Left ventricle myocardium inferior (tissue), 1 donor: Measurements from ENCODE around the gene PLPP1. TPM values are rescaled to one million over a fixed set of nuclear protein-coding genes. Genes with fewer than 3 reads are reported as not detected.

Source experiments
- DNase-seq: peaks from one replicate; pipeline ENCODE4 v3.0.0-alpha.2; 2020
- H3K27ac ChIP-seq: fragments of 200-600 bp; replicated peaks from 2 replicates; pipeline ENCODE4 v1.8.0; 2021
- H3K27me3 ChIP-seq: fragments of 200-600 bp; 2 replicates; pipeline ENCODE4 v1.8.0; 2021; ENCODE audit warnings: low read depth
- H3K36me3 ChIP-seq: fragments of 200-600 bp; 2 replicates; pipeline ENCODE4 v1.8.0; 2021
- H3K4me1 ChIP-seq: fragments of 200-600 bp; 2 replicates; pipeline ENCODE4 v1.8.0; 2021
- H3K4me3 ChIP-seq: fragments of 200-600 bp; 2 replicates; pipeline ENCODE4 v1.8.0; 2021; ENCODE audit warnings: mild to moderate bottlenecking, moderate library complexity
- H3K9me3 ChIP-seq: fragments of 200-600 bp; replicated peaks from 2 replicates; pipeline ENCODE4 v1.8.0; 2021
- intact Hi-C: fragments of 100-400 bp; cut with micrococcal nuclease; formaldehyde crosslinking; loops from one replicate; pipeline ENCODE4 v1.11.0; 2022
- total RNA-seq: library from RNA; stranded (reverse); fragmentation: NEBNext Ultra II Directional; extraction: Animal tissue kit (Norgen Biotek cat#: 25700); gene quantifications from one replicate; pipeline ENCODE4 v1.2.1, GENCODE V29; 2021
- TF ChIP-seq, protein P1 (sequence below): fragments of 200-600 bp; IDR thresholded peaks from 2 replicates; pipeline ENCODE4 v1.8.0; 2021; ENCODE audit warnings: antibody characterized with exemption, mild to moderate bottlenecking, borderline replicate concordance
- donor health status: DM: no; HTN: yes; CAD: no; lungs with severe emphysema.

The PLPP1 gene
- total RNA-seq, 1 donor from 2014 or later, result 72.6 TPM

GRCh38 chr5:55558484-55558883 lies 23.7 kb upstream of the PLPP1 start:
- no peaks in the 10 kb centered on the region for H3K4me1 ChIP-seq
- no peaks in the 10 kb centered on the region for H3K36me3 ChIP-seq
- TF ChIP-seq, protein P1, sequence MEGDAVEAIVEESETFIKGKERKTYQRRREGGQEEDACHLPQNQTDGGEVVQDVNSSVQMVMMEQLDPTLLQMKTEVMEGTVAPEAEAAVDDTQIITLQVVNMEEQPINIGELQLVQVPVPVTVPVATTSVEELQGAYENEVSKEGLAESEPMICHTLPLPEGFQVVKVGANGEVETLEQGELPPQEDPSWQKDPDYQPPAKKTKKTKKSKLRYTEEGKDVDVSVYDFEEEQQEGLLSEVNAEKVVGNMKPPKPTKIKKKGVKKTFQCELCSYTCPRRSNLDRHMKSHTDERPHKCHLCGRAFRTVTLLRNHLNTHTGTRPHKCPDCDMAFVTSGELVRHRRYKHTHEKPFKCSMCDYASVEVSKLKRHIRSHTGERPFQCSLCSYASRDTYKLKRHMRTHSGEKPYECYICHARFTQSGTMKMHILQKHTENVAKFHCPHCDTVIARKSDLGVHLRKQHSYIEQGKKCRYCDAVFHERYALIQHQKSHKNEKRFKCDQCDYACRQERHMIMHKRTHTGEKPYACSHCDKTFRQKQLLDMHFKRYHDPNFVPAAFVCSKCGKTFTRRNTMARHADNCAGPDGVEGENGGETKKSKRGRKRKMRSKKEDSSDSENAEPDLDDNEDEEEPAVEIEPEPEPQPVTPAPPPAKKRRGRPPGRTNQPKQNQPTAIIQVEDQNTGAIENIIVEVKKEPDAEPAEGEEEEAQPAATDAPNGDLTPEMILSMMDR, result no peak
- H3K27me3 ChIP-seq, result no peaks in the 10 kb centered on the region
- no peak for DNase-seq
- no peak overlapping the region for H3K4me3 ChIP-seq
- H3K9me3 ChIP-seq, result no peaks in the 10 kb centered on the region
- H3K27ac ChIP-seq, result no peak overlapping the region
- intact Hi-C loops, result no loop called here

- H3K27me3 ChIP-seq, result no peaks in the 10 kb centered on the region
- H3K4me3 ChIP-seq, result no peak overlapping the region
- no peaks in the 10 kb centered on the region for H3K9me3 ChIP-seq
- intact Hi-C loops, result no loop called here
- no peaks in the 10 kb centered on the region for H3K4me1 ChIP-seq
- TF ChIP-seq, protein P1, result no peak
- no peak for DNase-seq
- H3K36me3 ChIP-seq, result no peaks in the 10 kb centered on the region
- no peak overlapping the region for H3K27ac ChIP-seq
These were observed 22.4 kb upstream of the PLPP1 start for GRCh38 chr5:55557123-55557522.

GRCh38 chr5:55554585-55555202 lies 19.9 kb upstream of the PLPP1 start:
- TF ChIP-seq, protein P1, result no peak

DNA sequence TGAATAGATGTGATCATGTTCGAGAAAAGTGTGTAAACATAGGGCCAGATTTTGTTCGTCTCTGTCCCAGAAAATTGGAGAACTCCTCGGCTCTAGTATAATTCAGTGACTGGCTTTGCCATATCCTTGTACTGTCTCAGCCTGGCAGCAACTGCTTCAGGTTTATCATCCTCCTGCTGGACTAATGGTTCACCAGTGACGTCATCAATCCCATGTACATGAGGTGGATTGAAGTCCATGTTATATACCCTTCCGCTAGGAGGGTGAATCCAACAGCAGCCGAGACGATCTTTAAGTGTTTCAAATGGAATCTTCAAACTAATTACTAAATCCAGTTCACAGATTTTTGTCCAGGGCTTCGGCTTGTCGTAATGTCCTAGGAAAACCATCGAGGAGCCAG lies 17.1 kb upstream of the PLPP1 start:
- no peaks in the 10 kb centered on the region for H3K4me1 ChIP-seq
- H3K36me3 ChIP-seq, result no peaks in the 10 kb centered on the region
- H3K27ac ChIP-seq, result no peak overlapping the region
- H3K27me3 ChIP-seq, result no peaks in the 10 kb centered on the region
- no peak for DNase-seq
- TF ChIP-seq, protein P1, result no peak
- intact Hi-C loops, result no loop called here
- no peak overlapping the region for H3K4me3 ChIP-seq
- no peaks in the 10 kb centered on the region for H3K9me3 ChIP-seq

More at GRCh38 chr5:55554585-55555202, 19.9 kb upstream of the PLPP1 start:
- Histone ChIP-seq H3K4me1 (no peaks in the 10 kb centered on the region), H3K27ac (no peak overlapping the region), H3K27me3 (no peaks in the 10 kb centered on the region), H3K36me3 (no peaks in the 10 kb centered on the region), H3K4me3 (no peak overlapping the region), H3K9me3 (no peaks in the 10 kb centered on the region)
- DNase-seq, result no peak
- intact Hi-C loops, result no loop called here

- Histone ChIP-seq H3K9me3 (no peaks in the 10 kb centered on the region), H3K36me3 (no peaks in the 10 kb centered on the region), H3K27me3 (no peaks in the 10 kb centered on the region), H3K4me1 (no peaks in the 10 kb centered on the region), H3K4me3 (no peak overlapping the region), H3K27ac (no peak overlapping the region)
- intact Hi-C loops, result no loop called here
- DNase-seq, result no peak
- TF ChIP-seq, protein P1, result no peak
These were observed 16.6 kb upstream of the PLPP1 start for GRCh38 chr5:55551358-55551757.
